AG04450 (cell line): Measurements from ENCODE around the gene DCPS. TPM values are rescaled to one million over a fixed set of nuclear protein-coding genes. Genes with fewer than 3 reads are reported as not detected.
"Not testable (repeated sequence)": the region's sequence is repeated elsewhere in the genome, so short reads cannot be mapped to it uniquely, and the experiment has no call there.

Source experiments
- CTCF ChIA-PET: fragments of 300-600, 350-600 bp; formaldehyde crosslinking; extraction: SDS; loops from one replicate; lab custom pipeline; 2022; ENCODE audit warnings: antibody characterized with exemption, inconsistent platforms; lab: Charles Lee
- POLR2A ChIA-PET: fragments of 350-600 bp; formaldehyde crosslinking; extraction: SDS; loops from one replicate; lab custom pipeline; 2021; ENCODE audit warnings: antibody characterized with exemption, inconsistent platforms; lab: Yijun Ruan, JAX
- DNase-seq: peaks from one replicate; pipeline ENCODE4 v3.0.0-alpha.2; 2011; ENCODE audit warnings: low read depth, low spot score
- H3K27ac ChIP-seq: one replicate; pipeline ENCODE4 v1.5.1; 2012; ENCODE audit warnings: low read depth, low read length, control low read depth
- H3K27me3 ChIP-seq: one replicate; pipeline ENCODE4 v1.6.0; 2012; ENCODE audit warnings: low read length; ENCODE audit not compliant: control insufficient read depth, insufficient read depth
- H3K4me3 ChIP-seq: 2 replicates; pipeline ENCODE4 v1.5.1; 2011; ENCODE audit warnings: mild to moderate bottlenecking, low read depth, low read length, control low read depth
- H3K9me3 ChIP-seq: 2 replicates; pipeline ENCODE4 v1.5.1; 2012; ENCODE audit warnings: low read length; ENCODE audit not compliant: control insufficient read depth, insufficient read depth
- CTCF ChIP-seq: IDR thresholded peaks from 2 replicates; pipeline ENCODE4 v1.5.1; 2011; ENCODE audit warnings: low read depth, low read length, control low read depth, inconsistent platforms
- polyA plus RNA-seq: library from polyadenylated mRNA; depleted of rRNA; stranded (reverse); fragments of >200 nt; gene quantifications from 2 replicates; pipeline ENCODE4 v1.2.3, GENCODE V29; 2011

Gene DCPS
- polyA plus RNA-seq, 1 experiment = 20.4 TPM

GRCh38 chr11:126361400-126361799 lies 57.5 kb downstream of the DCPS start:
- no peak overlapping the region for H3K4me3 ChIP-seq
- ChIA-PET CTCF (interaction anchor here (0.7 kb wide), 1 partner anchor 50 kb away, joined by 4 read pairs; no protein-coding TSS in a partner anchor), POLR2A (no interaction called here)
- no peak overlapping the region for H3K27ac ChIP-seq
- H3K9me3 ChIP-seq = no peaks in the 10 kb centered on the region; the same call in 1 of the 2 replicates
- no peak for DNase-seq
- no peaks in the 10 kb centered on the region for H3K27me3 ChIP-seq
- TF ChIP-seq CTCF = no peak

GRCh38 chr11:126362879-126363655 lies 59.2 kb downstream of the DCPS start:
- Histone ChIP-seq H3K4me3 (no peak overlapping the region), H3K9me3 (no peaks in the 10 kb centered on the region), H3K27ac (no peak overlapping the region), H3K27me3 (no peaks in the 10 kb centered on the region)
- ChIA-PET CTCF (no interaction called here), POLR2A (no interaction called here)
- no peak for DNase-seq
- no peak for TF ChIP-seq CTCF

- ChIA-PET CTCF (no interaction called here), POLR2A (no interaction called here)
- DNase-seq = no peak
- Histone ChIP-seq H3K27me3 (no peaks in the 10 kb centered on the region), H3K4me3 (no peak overlapping the region), H3K9me3 (no peaks in the 10 kb centered on the region), H3K27ac (no peak overlapping the region)
- no peak for TF ChIP-seq CTCF
Measured at GRCh38 chr11:126363706-126364248, 59.9 kb downstream of the DCPS start.

- H3K4me3 ChIP-seq, CTCF ChIA-PET, DNase-seq, H3K9me3 ChIP-seq, H3K27me3 ChIP-seq, H3K27ac ChIP-seq, POLR2A ChIA-PET: not testable (repeated sequence)
Measured at GRCh38 chr11:126364735-126365134, 60.9 kb downstream of the DCPS start.

GRCh38 chr11:126365508-126365907 lies 61.6 kb downstream of the DCPS start:
- H3K27me3 ChIP-seq, DNase-seq, H3K27ac ChIP-seq, H3K9me3 ChIP-seq, POLR2A ChIA-PET, H3K4me3 ChIP-seq, CTCF ChIA-PET: not testable (repeated sequence)
